ENCODE measurements around the gene ZNF319. TPM values are rescaled to one million over a fixed set of nuclear protein-coding genes. Genes with fewer than 3 reads are reported as not detected.

Gene ZNF319
- total RNA-seq, 3 donors from 2014 or later (not counting 1 experiment from before 2014, with no cell fraction given), result 15.9 to 31.3 (median 29.3) TPM

- no peak overlapping the region for H3K27ac ChIP-seq (ENCODE audit: low read length)
Observed at GRCh38 chr16:58038219-58038641, 37.8 kb upstream of the ZNF319 start.

GRCh38 chr16:58037365-58038057 is 37.0 kb upstream of the ZNF319 start:
- no peaks in the 10 kb centered on the region for H3K27me3 ChIP-seq (ENCODE audit: control insufficient read depth, insufficient read depth, low read length)
- no peaks in the 10 kb centered on the region for H3K36me3 ChIP-seq (ENCODE audit: control insufficient read depth, insufficient read depth, low read length)
- no peak overlapping the region for H3K27ac ChIP-seq (ENCODE audit: low read length)
- Mint-ChIP-seq H3K4me3 (no peak overlapping the region), H3K27me3 (ENCODE audit: low read depth in 2 of 2) (no peaks in the 10 kb centered on the region), H3K36me3 (no peaks in the 10 kb centered on the region), H3K9me3 (no peaks in the 10 kb centered on the region), H3K27ac (no peak overlapping the region), H3K4me1 (no peaks in the 10 kb centered on the region)
- DNase-seq (no peak), ATAC-seq (no peak)
- TF ChIP-seq, protein P1, sequence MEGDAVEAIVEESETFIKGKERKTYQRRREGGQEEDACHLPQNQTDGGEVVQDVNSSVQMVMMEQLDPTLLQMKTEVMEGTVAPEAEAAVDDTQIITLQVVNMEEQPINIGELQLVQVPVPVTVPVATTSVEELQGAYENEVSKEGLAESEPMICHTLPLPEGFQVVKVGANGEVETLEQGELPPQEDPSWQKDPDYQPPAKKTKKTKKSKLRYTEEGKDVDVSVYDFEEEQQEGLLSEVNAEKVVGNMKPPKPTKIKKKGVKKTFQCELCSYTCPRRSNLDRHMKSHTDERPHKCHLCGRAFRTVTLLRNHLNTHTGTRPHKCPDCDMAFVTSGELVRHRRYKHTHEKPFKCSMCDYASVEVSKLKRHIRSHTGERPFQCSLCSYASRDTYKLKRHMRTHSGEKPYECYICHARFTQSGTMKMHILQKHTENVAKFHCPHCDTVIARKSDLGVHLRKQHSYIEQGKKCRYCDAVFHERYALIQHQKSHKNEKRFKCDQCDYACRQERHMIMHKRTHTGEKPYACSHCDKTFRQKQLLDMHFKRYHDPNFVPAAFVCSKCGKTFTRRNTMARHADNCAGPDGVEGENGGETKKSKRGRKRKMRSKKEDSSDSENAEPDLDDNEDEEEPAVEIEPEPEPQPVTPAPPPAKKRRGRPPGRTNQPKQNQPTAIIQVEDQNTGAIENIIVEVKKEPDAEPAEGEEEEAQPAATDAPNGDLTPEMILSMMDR (IDR thresholded peaks at IDR 0.05), result no peak
- 92% methylated on average over 16 of the region's 16 CpGs for WGBS (ENCODE audit: insufficient coverage)
- H3K9me3 ChIP-seq (ENCODE audit: control insufficient read depth, insufficient read depth, low read length), result no peaks in the 10 kb centered on the region
- intact Hi-C loops (cut with micrococcal nuclease), result no loop called here
- H3K4me1 ChIP-seq (ENCODE audit: control insufficient read depth, insufficient read depth, low read length), result no peaks in the 10 kb centered on the region
- H3K4me3 ChIP-seq (ENCODE audit: low read length), result no peak overlapping the region

More at GRCh38 chr16:58038219-58038641, 37.8 kb upstream of the ZNF319 start:
- Mint-ChIP-seq H3K27me3 (ENCODE audit: low read depth in 2 of 2) (no peaks in the 10 kb centered on the region), H3K36me3 (no peaks in the 10 kb centered on the region), H3K27ac (no peak overlapping the region), H3K4me3 (no peak overlapping the region), H3K9me3 (no peaks in the 10 kb centered on the region), H3K4me1 (no peaks in the 10 kb centered on the region)
- Histone ChIP-seq H3K9me3 (ENCODE audit: control insufficient read depth, insufficient read depth, low read length) (no peaks in the 10 kb centered on the region), H3K27me3 (ENCODE audit: control insufficient read depth, insufficient read depth, low read length) (no peaks in the 10 kb centered on the region), H3K4me3 (ENCODE audit: low read length) (no peak overlapping the region), H3K4me1 (ENCODE audit: control insufficient read depth, insufficient read depth, low read length) (no peaks in the 10 kb centered on the region), H3K36me3 (ENCODE audit: control insufficient read depth, insufficient read depth, low read length) (no peaks in the 10 kb centered on the region)
- TF ChIP-seq, protein P1 (IDR thresholded peaks at IDR 0.05), result no peak
- no peak for DNase-seq
- WGBS (ENCODE audit: insufficient coverage), result 94% methylated on average over 20 of the region's 20 CpGs
- intact Hi-C loops (cut with micrococcal nuclease), result no loop called here
- ATAC-seq, result no peak

GRCh38 chr16:58036943-58037342 is 36.5 kb upstream of the ZNF319 start:
- DNase-seq (no peak), ATAC-seq (no peak)
- Histone ChIP-seq H3K9me3 (ENCODE audit: control insufficient read depth, insufficient read depth, low read length) (no peaks in the 10 kb centered on the region), H3K4me3 (ENCODE audit: low read length) (no peak overlapping the region), H3K36me3 (ENCODE audit: control insufficient read depth, insufficient read depth, low read length) (no peaks in the 10 kb centered on the region), H3K27ac (ENCODE audit: low read length) (no peak overlapping the region), H3K4me1 (ENCODE audit: control insufficient read depth, insufficient read depth, low read length) (no peaks in the 10 kb centered on the region), H3K27me3 (ENCODE audit: control insufficient read depth, insufficient read depth, low read length) (no peaks in the 10 kb centered on the region)
- no peaks in the 10 kb centered on the region for H3K4me1 Mint-ChIP-seq
- no peak overlapping the region for H3K27ac Mint-ChIP-seq
- intact Hi-C loops (cut with micrococcal nuclease), result no loop called here
- TF ChIP-seq, protein P1 (IDR thresholded peaks at IDR 0.05), result no peak
- H3K4me3 Mint-ChIP-seq, result no peak overlapping the region
- no peaks in the 10 kb centered on the region for H3K36me3 Mint-ChIP-seq
- no peaks in the 10 kb centered on the region for H3K27me3 Mint-ChIP-seq (ENCODE audit: low read depth in 2 of 2)
- 88% methylated on average over 6 of the region's 6 CpGs for WGBS (ENCODE audit: insufficient coverage)
- H3K9me3 Mint-ChIP-seq, result no peaks in the 10 kb centered on the region

Data from natural killer cell (primary cell).